ENCODE data around the gene FOXO3. TPM values are rescaled to one million over a fixed set of nuclear protein-coding genes. Genes with fewer than 3 reads are reported as not detected.

The FOXO3 gene
- total RNA-seq, 6 experiments from 2014 or later, result 18.1 to 45.2 (median 23.8) TPM

DNA sequence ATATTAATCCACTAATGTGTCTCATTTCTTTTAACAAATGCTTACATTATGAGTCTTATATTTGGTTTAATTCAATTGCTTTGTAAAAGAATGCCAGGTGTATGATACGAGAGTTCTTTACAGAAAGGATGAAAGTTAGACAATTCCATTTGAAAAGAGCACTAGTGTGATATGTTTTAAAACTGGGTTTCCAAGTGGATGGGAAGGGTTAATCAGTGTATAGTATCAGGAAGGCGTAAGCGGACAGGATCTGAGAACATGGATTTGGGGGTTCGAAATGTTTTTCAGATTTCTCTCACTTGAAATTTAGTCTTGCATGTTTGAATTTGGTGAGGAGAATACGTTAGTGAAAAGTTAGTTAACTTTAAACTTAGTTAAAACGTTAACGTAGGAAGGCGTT, 2.6 kb downstream of the FOXO3 start:
- DNase-seq (no peak), ATAC-seq (no peak)
- Histone ChIP-seq H3K27ac (peak overlapping the region in 2 of 3 donors; percentile 87 to 99), H3K4me3 (peak overlapping the region; percentile 90 to 93 (median 92)), H3K36me3 (peaks cover 0 to 16% (median 6%) of the 10 kb centered on the region in 4 donors), H3K9me3 (no peaks in the 10 kb centered on the region), H3K4me1 (peaks cover 0 to 49% (median 18%) of the 10 kb centered on the region in 4 donors), H3K27me3 (no peaks in the 10 kb centered on the region)
- 47% methylated on average over 8 of the region's 8 CpGs for WGBS (ENCODE audit: insufficient coverage, low coverage, low lambda C conversion rate, missing lambda C conversion rate)
- intact Hi-C loops (cut with DNase I), result loop anchor here in 1 of 2 donors (10.0 kb wide), 1 partner anchor 92 kb away; no protein-coding TSS in a partner anchor
- no peak for TF ChIP-seq POLR2A (IDR thresholded peaks at IDR 0.05)
- TF ChIP-seq, protein P1, sequence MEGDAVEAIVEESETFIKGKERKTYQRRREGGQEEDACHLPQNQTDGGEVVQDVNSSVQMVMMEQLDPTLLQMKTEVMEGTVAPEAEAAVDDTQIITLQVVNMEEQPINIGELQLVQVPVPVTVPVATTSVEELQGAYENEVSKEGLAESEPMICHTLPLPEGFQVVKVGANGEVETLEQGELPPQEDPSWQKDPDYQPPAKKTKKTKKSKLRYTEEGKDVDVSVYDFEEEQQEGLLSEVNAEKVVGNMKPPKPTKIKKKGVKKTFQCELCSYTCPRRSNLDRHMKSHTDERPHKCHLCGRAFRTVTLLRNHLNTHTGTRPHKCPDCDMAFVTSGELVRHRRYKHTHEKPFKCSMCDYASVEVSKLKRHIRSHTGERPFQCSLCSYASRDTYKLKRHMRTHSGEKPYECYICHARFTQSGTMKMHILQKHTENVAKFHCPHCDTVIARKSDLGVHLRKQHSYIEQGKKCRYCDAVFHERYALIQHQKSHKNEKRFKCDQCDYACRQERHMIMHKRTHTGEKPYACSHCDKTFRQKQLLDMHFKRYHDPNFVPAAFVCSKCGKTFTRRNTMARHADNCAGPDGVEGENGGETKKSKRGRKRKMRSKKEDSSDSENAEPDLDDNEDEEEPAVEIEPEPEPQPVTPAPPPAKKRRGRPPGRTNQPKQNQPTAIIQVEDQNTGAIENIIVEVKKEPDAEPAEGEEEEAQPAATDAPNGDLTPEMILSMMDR (IDR thresholded peaks at IDR 0.05), result no peak

DNA sequence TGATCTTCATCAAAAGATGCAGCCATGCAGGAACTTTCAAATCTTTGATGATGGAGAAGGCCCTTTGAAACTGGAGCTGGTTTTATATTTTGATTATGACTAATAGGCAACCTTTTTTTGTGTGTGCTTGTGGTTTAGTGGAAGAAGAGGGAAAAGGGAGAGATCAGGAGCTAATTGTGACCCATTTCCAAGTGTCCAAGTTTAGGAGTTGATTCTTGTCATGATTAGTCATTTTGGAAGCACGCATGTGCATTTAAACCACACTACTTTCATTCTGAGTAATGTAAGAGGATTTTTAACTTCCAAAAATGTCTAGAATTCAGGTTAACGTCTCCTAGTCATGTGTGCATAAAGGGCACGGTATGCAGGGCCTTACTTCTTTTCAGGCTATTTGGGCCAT, 3.5 kb downstream of the FOXO3 start:
- intact Hi-C loops (cut with DNase I), result loop anchor here in 1 of 2 donors (10.0 kb wide), 1 partner anchor 91 kb away; no protein-coding TSS in a partner anchor
- peaks cover 0 to 20% (median 8%) of the 10 kb centered on the region in 4 donors for H3K36me3 ChIP-seq
- H3K27me3 ChIP-seq, result no peaks in the 10 kb centered on the region
- TF ChIP-seq, protein P1 (IDR thresholded peaks at IDR 0.05), result no peak
- TF ChIP-seq POLR2A (IDR thresholded peaks at IDR 0.05), result no peak
- no peak for DNase-seq
- H3K27ac ChIP-seq, result peak overlapping the region in 2 of 3 donors; percentile 65 to 76
- 38% methylated on average over 3 of the region's 3 CpGs for WGBS (ENCODE audit: insufficient coverage, low coverage, low lambda C conversion rate, missing lambda C conversion rate)
- ATAC-seq, result no peak
- no peaks in the 10 kb centered on the region for H3K9me3 ChIP-seq
- peaks cover 0 to 49% (median 18%) of the 10 kb centered on the region in 4 donors for H3K4me1 ChIP-seq
- H3K4me3 ChIP-seq, result no peak overlapping the region

DNA sequence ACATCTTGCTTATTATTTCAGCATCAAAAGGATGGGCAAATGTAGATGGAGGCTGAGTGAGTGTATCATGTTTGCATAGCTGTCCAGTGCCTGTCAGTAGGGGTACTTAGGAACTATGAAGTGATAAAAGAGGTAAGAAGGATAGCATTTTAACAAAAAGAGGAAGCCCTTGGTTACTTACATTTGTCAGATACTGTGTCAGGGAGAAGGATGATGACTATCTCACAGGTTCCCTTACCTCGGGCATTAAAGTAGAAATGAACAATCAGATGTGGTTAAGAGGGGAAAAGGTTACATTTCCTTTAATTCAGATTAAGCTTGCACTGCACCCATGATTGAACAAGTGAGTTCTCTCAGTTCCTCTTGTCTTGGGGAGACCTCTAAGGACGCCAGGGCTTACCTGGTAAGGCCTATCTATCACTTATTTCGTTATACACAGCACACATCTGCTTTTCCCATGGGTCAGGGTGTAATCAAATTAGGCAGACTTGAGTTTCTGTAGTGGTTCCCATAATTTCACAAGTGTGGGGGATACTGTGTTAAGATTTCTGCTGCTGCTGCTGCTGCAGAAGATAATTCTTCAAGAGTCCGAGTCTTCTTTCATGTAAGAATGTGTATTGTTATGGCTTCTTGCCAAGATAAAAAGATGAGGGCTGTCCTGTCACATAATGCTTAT, 4.5 kb downstream of the FOXO3 start:
- 31% methylated on average over 4 of the region's 4 CpGs for WGBS (ENCODE audit: insufficient coverage, low coverage, low lambda C conversion rate, missing lambda C conversion rate)
- intact Hi-C loops (cut with DNase I), result loop anchor here in 1 of 2 donors (10.0 kb wide), 1 partner anchor 90 kb away; no protein-coding TSS in a partner anchor
- no peak for ATAC-seq

DNA sequence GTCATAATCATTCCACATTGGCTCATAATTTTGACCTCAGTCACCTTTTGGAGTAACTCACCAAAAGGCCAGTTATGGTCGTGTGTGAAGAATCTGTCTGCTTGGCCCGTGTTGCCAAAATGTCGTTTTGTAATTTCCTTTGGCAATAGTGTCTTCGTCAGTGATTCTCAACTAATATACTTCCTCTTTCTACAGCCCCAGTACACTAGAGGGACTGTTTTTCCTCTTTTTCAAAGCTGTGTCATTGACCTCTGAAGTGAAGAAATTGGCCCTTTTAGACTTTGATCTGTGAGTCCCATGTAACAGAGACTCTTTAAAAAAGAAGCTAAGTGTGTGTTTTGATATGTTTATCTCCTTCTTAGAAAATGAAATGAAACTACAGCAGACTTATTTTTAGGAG, 5.2 kb downstream of the FOXO3 start:
- peak overlapping the region in 2 of 3 donors; percentile 1 to 2 for H3K4me3 ChIP-seq
- WGBS (ENCODE audit: insufficient coverage, low coverage, low lambda C conversion rate, missing lambda C conversion rate), result 5% methylated on average over 4 of the region's 4 CpGs

More for the DNA sequence above, 4.5 kb downstream of the FOXO3 start:
- Histone ChIP-seq H3K9me3 (no peaks in the 10 kb centered on the region), H3K4me1 (peaks cover 0 to 49% (median 18%) of the 10 kb centered on the region in 4 donors), H3K27ac (peak overlapping the region; percentile 65 to 76 (median 67)), H3K27me3 (no peaks in the 10 kb centered on the region), H3K4me3 (peak overlapping the region in 2 of 3 donors; percentile 1 to 2), H3K36me3 (peaks cover 0 to 30% (median 10%) of the 10 kb centered on the region in 4 donors)
- TF ChIP-seq, protein P1 (IDR thresholded peaks at IDR 0.05), result no peak
- no peak for TF ChIP-seq POLR2A (IDR thresholded peaks at IDR 0.05)
- DNase-seq, result no peak

More for the DNA sequence above, 5.2 kb downstream of the FOXO3 start:
- TF ChIP-seq POLR2A (IDR thresholded peaks at IDR 0.05), result no peak
- TF ChIP-seq, protein P1 (IDR thresholded peaks at IDR 0.05), result peak; percentile 10 to 47 (median 30)
- intact Hi-C loops (cut with DNase I), result loop anchor here in 1 of 2 donors (10.0 kb wide), 1 partner anchor 89 kb away; no protein-coding TSS in a partner anchor
- no peaks in the 10 kb centered on the region for H3K27me3 ChIP-seq
- no peaks in the 10 kb centered on the region for H3K9me3 ChIP-seq
- peak; percentile 61 to 77 (median 68) for ATAC-seq
- H3K36me3 ChIP-seq, result peaks cover 0 to 37% (median 14%) of the 10 kb centered on the region in 4 donors
- peak overlapping the region; percentile 65 to 76 (median 67) for H3K27ac ChIP-seq
- H3K4me1 ChIP-seq, result peaks cover 0 to 49% (median 18%) of the 10 kb centered on the region in 4 donors
- peak in 1 of 3 donors; percentile 73 for DNase-seq

Measured in right lobe of liver (tissue), 6 donors.